MG63 (cell line): Measurements from ENCODE around the gene TNRC6C. TPM values are rescaled to one million over a fixed set of nuclear protein-coding genes. Genes with fewer than 3 reads are reported as not detected.
"Not testable (repeated sequence)": the region's sequence is repeated elsewhere in the genome, so short reads cannot be mapped to it uniquely, and the experiment has no call there.

Experiments
- DNase-seq: peaks from one replicate; pipeline ENCODE4 v3.0.0-alpha.2; 2020
- H3K27me3 ChIP-seq: fragments of 250-450 bp; sonication (Bioruptor Pico); 2 replicates; pipeline ENCODE4 v1.5.1; 2020; ENCODE audit warnings: mild to moderate bottlenecking, moderate library complexity
- H3K36me3 ChIP-seq: fragments of 250-450 bp; sonication (Bioruptor Pico); 2 replicates; pipeline ENCODE4 v1.5.1; 2020; ENCODE audit warnings: mild to moderate bottlenecking, moderate library complexity
- H3K4me3 ChIP-seq: fragments of 250-450 bp; sonication (Bioruptor Pico); 2 replicates; pipeline ENCODE4 v1.5.1; 2020; ENCODE audit warnings: mild to moderate bottlenecking, moderate library complexity
- H3K9me3 ChIP-seq: fragments of 250-450 bp; sonication (Bioruptor Pico); 2 replicates; pipeline ENCODE4 v1.5.1; 2020; ENCODE audit warnings: mild to moderate bottlenecking, moderate library complexity
- total RNA-seq: library from RNA; depleted of rRNA; stranded (reverse); fragments of >200 nt; shearing (Covaris generic); gene quantifications from 2 replicates; pipeline ENCODE4 v1.2.3, GENCODE V29; 2014; ENCODE audit warnings: low replicate concordance

The TNRC6C gene
- total RNA-seq, 1 experiment from 2014 or later = 3.2 TPM

GRCh38 chr17:78138204-78139060 is 179.9 kb downstream of the TNRC6C start:
- no peaks in the 10 kb centered on the region for H3K9me3 ChIP-seq
- H3K27me3 ChIP-seq = no peaks in the 10 kb centered on the region
- no peak overlapping the region for H3K4me3 ChIP-seq
- H3K36me3 ChIP-seq = no peaks in the 10 kb centered on the region
- no peak for DNase-seq

GRCh38 chr17:78139861-78140168 is 181.3 kb downstream of the TNRC6C start:
- H3K4me3 ChIP-seq, H3K27me3 ChIP-seq, DNase-seq, H3K9me3 ChIP-seq, H3K36me3 ChIP-seq: not testable (repeated sequence)

GRCh38 chr17:78140169-78141051 is 181.9 kb downstream of the TNRC6C start:
- H3K27me3 ChIP-seq = no peaks in the 10 kb centered on the region
- no peaks in the 10 kb centered on the region for H3K9me3 ChIP-seq
- peak overlapping the region; percentile 18 for H3K4me3 ChIP-seq
- peak; percentile 95 for DNase-seq
- no peaks in the 10 kb centered on the region for H3K36me3 ChIP-seq

- Histone ChIP-seq H3K27me3 (no peaks in the 10 kb centered on the region), H3K9me3 (no peaks in the 10 kb centered on the region), H3K4me3 (no peak overlapping the region), H3K36me3 (no peaks in the 10 kb centered on the region)
- no peak for DNase-seq
These were observed 183.1 kb downstream of the TNRC6C start for GRCh38 chr17:78141437-78142118.

GRCh38 chr17:78142119-78142861 is 183.8 kb downstream of the TNRC6C start:
- Histone ChIP-seq H3K4me3 (no peak overlapping the region), H3K9me3 (no peaks in the 10 kb centered on the region), H3K36me3 (no peaks in the 10 kb centered on the region), H3K27me3 (no peaks in the 10 kb centered on the region)
- DNase-seq = peak; percentile 78

- no peaks in the 10 kb centered on the region for H3K9me3 ChIP-seq
- H3K4me3 ChIP-seq = no peak overlapping the region
- H3K27me3 ChIP-seq = no peaks in the 10 kb centered on the region
- no peak for DNase-seq
- no peaks in the 10 kb centered on the region for H3K36me3 ChIP-seq
These were observed 185.0 kb downstream of the TNRC6C start for GRCh38 chr17:78143214-78144146.

- H3K9me3 ChIP-seq = no peaks in the 10 kb centered on the region
- no peak overlapping the region for H3K4me3 ChIP-seq
- no peaks in the 10 kb centered on the region for H3K27me3 ChIP-seq
- peak; percentile 84 for DNase-seq
- H3K36me3 ChIP-seq = no peaks in the 10 kb centered on the region
These were observed 185.7 kb downstream of the TNRC6C start for GRCh38 chr17:78144147-78144719.

- H3K27me3 ChIP-seq = no peaks in the 10 kb centered on the region
- DNase-seq = no peak
- H3K4me3 ChIP-seq = no peak overlapping the region
- no peaks in the 10 kb centered on the region for H3K9me3 ChIP-seq
- no peaks in the 10 kb centered on the region for H3K36me3 ChIP-seq
These were observed 186.5 kb downstream of the TNRC6C start for GRCh38 chr17:78144736-78145641.

GRCh38 chr17:78146471-78146869 is 188.0 kb downstream of the TNRC6C start:
- no peak overlapping the region for H3K4me3 ChIP-seq
- no peak for DNase-seq
- H3K27me3 ChIP-seq = no peaks in the 10 kb centered on the region
- no peaks in the 10 kb centered on the region for H3K9me3 ChIP-seq
- no peaks in the 10 kb centered on the region for H3K36me3 ChIP-seq

GRCh38 chr17:78146881-78147280 is 188.4 kb downstream of the TNRC6C start:
- H3K36me3 ChIP-seq = no peaks in the 10 kb centered on the region
- H3K27me3 ChIP-seq = no peaks in the 10 kb centered on the region
- no peak for DNase-seq
- H3K4me3 ChIP-seq = no peak overlapping the region
- H3K9me3 ChIP-seq = no peaks in the 10 kb centered on the region

GRCh38 chr17:78147315-78147998 is 189.0 kb downstream of the TNRC6C start:
- Histone ChIP-seq H3K9me3 (no peaks in the 10 kb centered on the region), H3K4me3 (no peak overlapping the region), H3K27me3 (no peaks in the 10 kb centered on the region), H3K36me3 (no peaks in the 10 kb centered on the region)
- DNase-seq = no peak

GRCh38 chr17:78148286-78149016 is 189.9 kb downstream of the TNRC6C start:
- Histone ChIP-seq H3K9me3 (no peaks in the 10 kb centered on the region), H3K27me3 (no peaks in the 10 kb centered on the region), H3K4me3 (no peak overlapping the region), H3K36me3 (no peaks in the 10 kb centered on the region)
- DNase-seq = no peak

- no peak for DNase-seq
- no peaks in the 10 kb centered on the region for H3K36me3 ChIP-seq
- no peaks in the 10 kb centered on the region for H3K9me3 ChIP-seq
- H3K4me3 ChIP-seq = no peak overlapping the region
- H3K27me3 ChIP-seq = no peaks in the 10 kb centered on the region
These were observed 193.1 kb downstream of the TNRC6C start for GRCh38 chr17:78151514-78152008.
